ENCODE results near the gene MAGI2.

Gene MAGI2

GRCh38 chr7:79489371-79489770 is 35.9 kb upstream of the MAGI2 start:
- H3K4me3 ChIP-seq (ENCODE audit: low read depth, low read length), result no peak overlapping the region
- TF ChIP-seq, protein P1, sequence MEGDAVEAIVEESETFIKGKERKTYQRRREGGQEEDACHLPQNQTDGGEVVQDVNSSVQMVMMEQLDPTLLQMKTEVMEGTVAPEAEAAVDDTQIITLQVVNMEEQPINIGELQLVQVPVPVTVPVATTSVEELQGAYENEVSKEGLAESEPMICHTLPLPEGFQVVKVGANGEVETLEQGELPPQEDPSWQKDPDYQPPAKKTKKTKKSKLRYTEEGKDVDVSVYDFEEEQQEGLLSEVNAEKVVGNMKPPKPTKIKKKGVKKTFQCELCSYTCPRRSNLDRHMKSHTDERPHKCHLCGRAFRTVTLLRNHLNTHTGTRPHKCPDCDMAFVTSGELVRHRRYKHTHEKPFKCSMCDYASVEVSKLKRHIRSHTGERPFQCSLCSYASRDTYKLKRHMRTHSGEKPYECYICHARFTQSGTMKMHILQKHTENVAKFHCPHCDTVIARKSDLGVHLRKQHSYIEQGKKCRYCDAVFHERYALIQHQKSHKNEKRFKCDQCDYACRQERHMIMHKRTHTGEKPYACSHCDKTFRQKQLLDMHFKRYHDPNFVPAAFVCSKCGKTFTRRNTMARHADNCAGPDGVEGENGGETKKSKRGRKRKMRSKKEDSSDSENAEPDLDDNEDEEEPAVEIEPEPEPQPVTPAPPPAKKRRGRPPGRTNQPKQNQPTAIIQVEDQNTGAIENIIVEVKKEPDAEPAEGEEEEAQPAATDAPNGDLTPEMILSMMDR (IDR thresholded peaks at IDR 0.05; ENCODE audit: low read depth, low read length, missing control alignments), result no peak
- in situ Hi-C loops (cut with HindIII; ENCODE audit: low sequenced_read_pairs), result no loop called here
- DNase-seq (ENCODE audit: low read depth), result no peak

DNA sequence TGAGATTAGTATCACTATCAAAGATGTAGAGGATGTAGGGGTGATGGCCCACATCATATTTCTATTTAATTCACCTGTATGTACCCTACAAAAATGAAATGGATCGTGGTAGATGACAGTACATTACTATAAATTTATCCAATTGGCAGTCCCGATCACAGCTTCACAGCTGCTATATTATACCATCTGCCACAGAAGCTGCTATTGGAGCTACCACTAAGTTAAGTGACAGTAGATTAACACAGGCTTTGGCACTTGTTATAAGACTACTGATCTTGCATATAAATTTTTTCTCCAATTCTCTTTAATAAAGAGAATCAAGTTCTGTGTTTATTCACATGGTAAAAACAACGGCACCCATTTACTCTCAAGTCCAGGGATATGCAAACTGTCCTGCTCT is 24.9 kb upstream of the MAGI2 start:
- TF ChIP-seq, protein P1 (IDR thresholded peaks at IDR 0.05; ENCODE audit: low read depth, low read length, missing control alignments), result no peak
- H3K4me3 ChIP-seq (ENCODE audit: low read depth, low read length), result no peak overlapping the region
- no peak for DNase-seq (ENCODE audit: low read depth)
- in situ Hi-C loops (cut with HindIII; ENCODE audit: low sequenced_read_pairs), result no loop called here

- in situ Hi-C loops (cut with HindIII; ENCODE audit: low sequenced_read_pairs), result no loop called here
- no peak for DNase-seq (ENCODE audit: low read depth)
- TF ChIP-seq, protein P1 (IDR thresholded peaks at IDR 0.05; ENCODE audit: low read depth, low read length, missing control alignments), result no peak
- no peak overlapping the region for H3K4me3 ChIP-seq (ENCODE audit: low read depth, low read length)
Observed at GRCh38 chr7:79475455-79475854, 22.0 kb upstream of the MAGI2 start.

- no peak for DNase-seq (ENCODE audit: low read depth)
- TF ChIP-seq, protein P1 (IDR thresholded peaks at IDR 0.05; ENCODE audit: low read depth, low read length, missing control alignments), result no peak
- H3K4me3 ChIP-seq (ENCODE audit: low read depth, low read length), result no peak overlapping the region
- in situ Hi-C loops (cut with HindIII; ENCODE audit: low sequenced_read_pairs), result no loop called here
Observed at GRCh38 chr7:79471699-79472098, 18.2 kb upstream of the MAGI2 start.

GRCh38 chr7:79471283-79471682 is 17.8 kb upstream of the MAGI2 start:
- H3K4me3 ChIP-seq (ENCODE audit: low read depth, low read length), result no peak overlapping the region
- TF ChIP-seq, protein P1 (IDR thresholded peaks at IDR 0.05; ENCODE audit: low read depth, low read length, missing control alignments), result no peak
- DNase-seq (ENCODE audit: low read depth), result no peak
- in situ Hi-C loops (cut with HindIII; ENCODE audit: low sequenced_read_pairs), result no loop called here

- H3K4me3 ChIP-seq (ENCODE audit: low read depth, low read length), result no peak overlapping the region
- DNase-seq (ENCODE audit: low read depth), result no peak
- in situ Hi-C loops (cut with HindIII; ENCODE audit: low sequenced_read_pairs), result no loop called here
- TF ChIP-seq, protein P1 (IDR thresholded peaks at IDR 0.05; ENCODE audit: low read depth, low read length, missing control alignments), result no peak
Observed at GRCh38 chr7:79465551-79465950, 12.1 kb upstream of the MAGI2 start.

DNA sequence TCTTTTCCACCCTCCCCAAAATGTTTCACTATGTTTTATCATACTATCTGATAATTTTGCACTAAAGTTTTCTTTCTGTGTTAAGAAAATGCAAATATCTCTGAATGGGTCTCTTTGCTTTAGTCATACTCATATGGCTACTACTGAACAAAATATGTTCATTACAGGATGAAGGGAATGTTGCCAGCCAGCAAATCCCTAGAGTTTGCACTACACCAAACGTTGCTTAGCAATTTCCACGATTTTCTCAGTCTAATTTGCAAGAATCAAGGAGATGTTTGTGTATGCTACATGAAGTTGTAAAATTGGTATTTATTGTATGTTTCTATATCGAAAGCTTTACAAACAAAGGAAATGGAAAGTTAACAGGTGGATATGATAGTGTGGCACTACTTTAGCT is 10.6 kb upstream of the MAGI2 start:
- in situ Hi-C loops (cut with HindIII; ENCODE audit: low sequenced_read_pairs), result no loop called here
- H3K4me3 ChIP-seq (ENCODE audit: low read depth, low read length), result no peak overlapping the region
- no peak for DNase-seq (ENCODE audit: low read depth)
- TF ChIP-seq, protein P1 (IDR thresholded peaks at IDR 0.05; ENCODE audit: low read depth, low read length, missing control alignments), result no peak

Measured in astrocyte of the cerebellum (primary cell).